H1 (cell line): Measurements from ENCODE around the gene SULF2. TPM values are rescaled to one million over a fixed set of nuclear protein-coding genes. Genes with fewer than 3 reads are reported as not detected.

Experiments
- CTCF ChIA-PET: fragments of 300-600 bp; sonication (Branson Sonifier 250); formaldehyde crosslinking; loops from one replicate; lab custom pipeline; 2021; ENCODE audit not compliant: partially characterized antibody; lab: Charles Lee
- POLR2A ChIA-PET: fragments of 300-600 bp; sonication (Branson Sonifier 250); formaldehyde crosslinking; loops from one replicate; lab custom pipeline; 2021; ENCODE audit warnings: inconsistent platforms; ENCODE audit not compliant: partially characterized antibody; lab: Charles Lee
- DNase-seq, 2 experiments: peaks; one replicate each; pipeline versions ENCODE4 v3.0.0 to v3.0.0-alpha.2; 2010 to 2022; ENCODE audit warnings: low spot score in 2 of 2, low read depth in 1 of 2, mixed read lengths in 1 of 2
- FAIRE-seq: peaks from 2 replicates; lab custom pipeline; 2011; peaks lifted over from hg19 to GRCh38; lab: Jason Lieb, UNC
- H2AFZ ChIP-seq: 2 replicates; pipeline ENCODE4 v1.8.1; 2012; ENCODE audit warnings: low read length, inconsistent platforms
- H2AK5ac ChIP-seq: 2 replicates; pipeline ENCODE4 v1.6.1; 2013; ENCODE audit warnings: low read depth, low read length
- H2BK120ac ChIP-seq: replicated peaks from 2 replicates; pipeline ENCODE3; 2013; ENCODE audit warnings: low read depth, low read length, inconsistent platforms
- H2BK12ac ChIP-seq: 2 replicates; pipeline ENCODE4 v1.6.1; 2013; ENCODE audit warnings: low read depth, low read length
- H2BK15ac ChIP-seq: 2 replicates; pipeline ENCODE4 v1.6.1; 2013; ENCODE audit warnings: low read length
- H2BK20ac ChIP-seq: 2 replicates; pipeline ENCODE4 v1.6.1; 2013; ENCODE audit warnings: low read length
- H2BK5ac ChIP-seq: 2 replicates; pipeline ENCODE4 v1.6.1; 2013; ENCODE audit warnings: low read depth, low read length
- H3K14ac ChIP-seq: 2 replicates; pipeline ENCODE4 v1.6.1; 2013; ENCODE audit warnings: inconsistent platforms; ENCODE audit not compliant: insufficient read length
- H3K18ac ChIP-seq: 2 replicates; pipeline ENCODE4 v1.6.1; 2013; ENCODE audit warnings: low read length; ENCODE audit errors: extremely low read depth
- H3K23ac ChIP-seq: 2 replicates; pipeline ENCODE4 v1.6.1; 2013; ENCODE audit warnings: inconsistent platforms; ENCODE audit not compliant: insufficient read length
- H3K23me2 ChIP-seq: 2 replicates; pipeline ENCODE4 v1.6.1; 2013; ENCODE audit warnings: low read depth, low read length
- H3K27ac ChIP-seq: 2 replicates; pipeline ENCODE4 v1.6.1; 2011; ENCODE audit warnings: low read depth, low read length, inconsistent platforms
- H3K27me3 ChIP-seq, 4 experiments: replicated peaks in 1 of 4; 1 replicate in 1 of 4; 2 replicates in 3 of 4; pipeline versions ENCODE4 v1.6.1 to v1.8.1; 2011 to 2013; ENCODE audit warnings: low read length in 3 of 4, mild to moderate bottlenecking in 3 of 4, inconsistent platforms in 2 of 4, mixed read lengths in 2 of 4, moderate library complexity in 1 of 4; ENCODE audit not compliant: control insufficient read depth in 3 of 4, insufficient read depth in 3 of 4; ENCODE audit errors: extremely low read depth in 1 of 4
- H3K36me3 ChIP-seq, 4 experiments: 2 replicates each; pipeline versions ENCODE4 v1.6.1 to v1.8.1; 2011 to 2013; ENCODE audit warnings: mild to moderate bottlenecking in 4 of 4, low read length in 3 of 4, moderate library complexity in 2 of 4, control low read depth in 1 of 4, inconsistent platforms in 1 of 4; ENCODE audit not compliant: insufficient read depth in 4 of 4, control insufficient read depth in 2 of 4
- H3K4ac ChIP-seq: replicated peaks from 2 replicates; pipeline ENCODE3; 2013; ENCODE audit warnings: low read length, low read depth, mixed read lengths, inconsistent platforms; ENCODE audit not compliant: insufficient read length
- H3K4me1 ChIP-seq, 4 experiments: replicated peaks in 1 of 4; 1 replicate in 1 of 4; 2 replicates in 3 of 4; pipeline versions ENCODE4 v1.6.1 to v1.8.1; 2011 to 2013; ENCODE audit warnings: low read length in 3 of 4, inconsistent platforms in 2 of 4, mixed read lengths in 1 of 4; ENCODE audit not compliant: insufficient read depth in 4 of 4, control insufficient read depth in 3 of 4
- H3K4me2 ChIP-seq, 2 experiments: 2 replicates each; pipeline versions ENCODE4 v1.6.1 to v1.8.1; 2011 to 2013; ENCODE audit warnings: low read depth in 2 of 2, low read length in 2 of 2, control low read depth in 1 of 2, inconsistent platforms in 1 of 2, mild to moderate bottlenecking in 1 of 2; ENCODE audit not compliant: insufficient read depth in 1 of 2
- H3K4me3 ChIP-seq, 4 experiments: fragments of 200-600, 300-600 bp in 1 of 4; sonication (generic), shearing (Covaris generic), sonication (Bioruptor Twin) in 1 of 4; 2 replicates each; pipeline versions ENCODE4 v1.5.1 to v1.8.1; 2011 to 2016; ENCODE audit warnings: low read length in 4 of 4, low read depth in 3 of 4, control low read depth in 2 of 4, inconsistent platforms in 2 of 4, mild to moderate bottlenecking in 2 of 4, mixed read lengths in 1 of 4, moderate library complexity in 1 of 4; ENCODE audit not compliant: insufficient read depth in 2 of 4; ENCODE audit errors: extremely low read depth in 1 of 4
- H3K56ac ChIP-seq: replicated peaks from 2 replicates; pipeline ENCODE3; 2013; ENCODE audit warnings: low read depth, mild to moderate bottlenecking, mixed read lengths, low read length, inconsistent platforms; ENCODE audit not compliant: insufficient read length
- H3K79me1 ChIP-seq: 2 replicates; pipeline ENCODE4 v1.6.1; 2013; ENCODE audit warnings: low read depth, low read length, control low read depth
- H3K79me2 ChIP-seq, 2 experiments: 2 replicates each; pipeline versions ENCODE4 v1.6.1 to v1.8.1; 2012 to 2013; ENCODE audit warnings: low read length in 2 of 2, mild to moderate bottlenecking in 2 of 2, inconsistent platforms in 1 of 2; ENCODE audit not compliant: insufficient read depth in 2 of 2, control insufficient read depth in 1 of 2
- H3K9ac ChIP-seq, 4 experiments: replicated peaks in 1 of 4; 1 replicate in 1 of 4; 2 replicates in 3 of 4; pipeline versions ENCODE4 v1.6.1 to v1.8.1; 2011 to 2013; ENCODE audit warnings: low read depth in 3 of 4, low read length in 3 of 4, control low read depth in 2 of 4, mild to moderate bottlenecking in 2 of 4, moderate library complexity in 2 of 4, inconsistent platforms in 1 of 4; ENCODE audit errors: extremely low read depth in 1 of 4
- H3K9me3 ChIP-seq, 2 experiments: 2 replicates each; pipeline versions ENCODE4 v1.6.1 to v1.8.1; 2012 to 2013; ENCODE audit warnings: mild to moderate bottlenecking in 2 of 2, moderate library complexity in 2 of 2, control low read depth in 1 of 2, inconsistent platforms in 1 of 2, low read depth in 1 of 2, low read length in 1 of 2, mixed read lengths in 1 of 2; ENCODE audit not compliant: insufficient read depth in 2 of 2
- H4K20me1 ChIP-seq, 2 experiments: replicated peaks in 1 of 2; 2 replicates each; pipeline versions ENCODE3 to v1.8.1; 2011 to 2013; ENCODE audit warnings: inconsistent platforms in 2 of 2, low read length in 2 of 2, mild to moderate bottlenecking in 1 of 2; ENCODE audit not compliant: insufficient read depth in 2 of 2, control insufficient read depth in 1 of 2
- H4K5ac ChIP-seq: 2 replicates; pipeline ENCODE4 v1.6.1; 2013; ENCODE audit warnings: low read length, low read depth, mixed read lengths, inconsistent platforms; ENCODE audit not compliant: insufficient read length
- H4K8ac ChIP-seq: 2 replicates; pipeline ENCODE4 v1.8.0; 2013; ENCODE audit warnings: mild to moderate bottlenecking, moderate library complexity, low read length, inconsistent platforms; ENCODE audit not compliant: insufficient read depth; ENCODE audit errors: extremely low read depth
- H4K91ac ChIP-seq: replicated peaks from 2 replicates; pipeline ENCODE3; 2013; ENCODE audit warnings: low read length, mixed read lengths, inconsistent platforms; ENCODE audit not compliant: insufficient read length
- ASH2L ChIP-seq: fragments of 200-600, 300-600 bp; sonication (generic); IDR thresholded peaks from one replicate; pipeline ENCODE4 v1.7.1; 2017; ENCODE audit warnings: low read length
- BCL11A ChIP-seq, 2 experiments: IDR thresholded peaks; one replicate each; pipeline ENCODE4 v1.6.1; 2011; ENCODE audit warnings: low read depth in 2 of 2, low read length in 2 of 2, mild to moderate bottlenecking in 2 of 2
- FOSL1 ChIP-seq: IDR thresholded peaks from 2 replicates; pipeline ENCODE4 v1.6.1; 2011; ENCODE audit warnings: mild to moderate bottlenecking, low read depth, low read length, moderate library complexity; ENCODE audit not compliant: insufficient read depth
- JUN ChIP-seq: IDR thresholded peaks from 2 replicates; pipeline ENCODE4 v1.6.1; 2011; ENCODE audit warnings: low read depth, mild to moderate bottlenecking, improper control_type of control experiment, low read length
- KDM4A ChIP-seq: IDR thresholded peaks from one replicate; pipeline ENCODE4 v1.7.1; 2012; ENCODE audit warnings: low read depth, mild to moderate bottlenecking, moderate library complexity, low read length, inconsistent platforms; ENCODE audit not compliant: severe bottlenecking
- POLR2A ChIP-seq, 2 experiments: IDR thresholded peaks; 1 replicate in 1 of 2; 2 replicates in 1 of 2; pipeline ENCODE4 v1.6.1; 2011; ENCODE audit warnings: low read depth in 2 of 2, low read length in 2 of 2, mild to moderate bottlenecking in 2 of 2; ENCODE audit errors: control extremely low read depth in 1 of 2
- POU5F1 ChIP-seq: IDR thresholded peaks from 2 replicates; pipeline ENCODE4 v1.6.1; 2011; ENCODE audit warnings: low read depth, mild to moderate bottlenecking, low read length, moderate library complexity
- RBBP5 ChIP-seq: IDR thresholded peaks from 2 replicates; pipeline ENCODE4 v1.7.1; 2012; ENCODE audit warnings: low read depth, mild to moderate bottlenecking, inconsistent platforms, low read length, moderate library complexity, borderline replicate concordance
- SP2 ChIP-seq: IDR thresholded peaks from 2 replicates; pipeline ENCODE4 v1.6.1; 2012; ENCODE audit warnings: mild to moderate bottlenecking, low read length, inconsistent platforms
- SUZ12 ChIP-seq: fragments of 200-600 bp; sonication (generic); IDR thresholded peaks from 2 replicates; pipeline ENCODE4 v1.6.1; 2012; ENCODE audit warnings: mild to moderate bottlenecking, inconsistent platforms, low read length, moderate library complexity, mixed read lengths
- WGBS, 2 experiments: shearing (Covaris generic) in 1 of 2; methylation state at CpG; one replicate each; pipeline versions ENCODE4 v1.1.6 to v1.1.7; 2013 to 2015; ENCODE audit warnings: low lambda C conversion rate in 2 of 2, mixed read lengths in 2 of 2, inconsistent platforms in 1 of 2, low coverage in 1 of 2, missing lambda C conversion rate in 1 of 2; ENCODE audit not compliant: insufficient replicate concordance in 2 of 2, insufficient coverage in 1 of 2, insufficient read length in 1 of 2; ENCODE audit errors: extremely low coverage in 1 of 2, missing lambda C conversion rate in 1 of 2; 5-methylcytosine and 5-hydroxymethylcytosine counted together
- polyA plus RNA-seq, 7 experiments: library from polyadenylated mRNA; depleted of rRNA in 3 of 7; stranded (reverse) in 5 of 7; unstranded in 2 of 7; fragments of >200 nt in 5 of 7; fragments of 200-250 nt in 2 of 7; gene quantifications; 1 replicate in 5 of 7; 2 replicates in 1 of 7; 4 replicates in 1 of 7; pipeline versions ENCODE4 v1.2.1 to v1.2.3, GENCODE V29; 2011 to 2013; ENCODE audit warnings: missing spikeins in 2 of 7, mixed read lengths in 2 of 7
- total RNA-seq: library from RNA; stranded (reverse); fragmentation: NEBNext Ultra II Directional; extraction: Animal tissue kit (Norgen Biotek cat#: 25700); gene quantifications from 2 replicates; pipeline ENCODE4 v1.2.1, GENCODE V29; 2021
- TF ChIP-seq, protein P1 (sequence below): IDR thresholded peaks from 2 replicates; pipeline ENCODE4 v1.6.1; 2012; ENCODE audit warnings: low read length, inconsistent platforms
- TF ChIP-seq, protein P2 (sequence below): IDR thresholded peaks from 2 replicates; pipeline ENCODE4 v1.6.1; 2012; ENCODE audit warnings: inconsistent platforms

The SULF2 gene
- total and polyA plus RNA-seq, 2 of the 8 experiments (the other 6 are each of a cell fraction or from before 2014, with no cell fraction given): 15.7 to 28.2 TPM

DNA sequence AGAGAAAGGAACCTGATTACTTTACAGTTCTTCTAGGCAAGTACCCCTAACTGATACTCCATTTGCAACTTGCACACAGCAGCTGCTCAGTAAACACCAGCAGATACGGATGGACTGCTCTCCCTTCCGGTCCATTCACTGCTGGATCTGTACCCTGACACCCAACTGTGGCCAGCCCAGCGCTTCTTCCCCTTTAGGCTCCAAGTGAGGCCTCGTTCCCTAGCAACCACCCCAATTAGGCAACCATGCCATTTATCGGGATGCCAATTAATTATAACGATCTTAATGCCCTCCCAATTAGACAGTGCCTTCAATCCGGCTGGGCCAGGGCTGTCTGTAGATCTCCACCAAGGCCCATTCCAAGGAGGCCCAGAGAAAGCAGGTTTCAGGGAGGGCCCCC lies 3.2 kb downstream of the SULF2 start:
- whole genome bisulfite sequencing, 2 experiments: 88% methylated on average over 7 of the region's 7 CpGs; no CpG with 5 or more reads in 1 of the 2 experiments
- Histone ChIP-seq H3K27me3 (peaks cover 2 to 36% (median 26%) of the 10 kb centered on the region in 4 experiments), H3K9ac (no peak overlapping the region), H3K79me2 (no peaks in the 10 kb centered on the region), H2BK120ac (no peak overlapping the region), H3K79me1 (no peaks in the 10 kb centered on the region), H3K18ac (no peak overlapping the region), H3K4me2 (no peak overlapping the region), H4K20me1 (no peaks in the 10 kb centered on the region), H2AFZ (no peak overlapping the region), H3K4me3 (no peak overlapping the region), H4K91ac (no peak overlapping the region), H2BK20ac (no peak overlapping the region), H4K5ac (no peak overlapping the region), H3K56ac (no peak overlapping the region), H3K9me3 (no peaks in the 10 kb centered on the region), H2BK15ac (no peak overlapping the region), H3K4ac (no peak overlapping the region), H3K4me1 (peaks cover 0 to 6% (median 3%) of the 10 kb centered on the region in 4 experiments; a peak in 5 of 7 replicates), H2AK5ac (no peak overlapping the region), H3K23ac (no peak overlapping the region), H2BK12ac (no peak overlapping the region), H3K14ac (no peak overlapping the region), H3K27ac (no peak overlapping the region), H4K8ac (no peak overlapping the region), H3K36me3 (no peaks in the 10 kb centered on the region), H2BK5ac (no peak overlapping the region), H3K23me2 (peaks cover 18% of the 10 kb centered on the region)
- no peak for DNase-seq
- ChIA-PET POLR2A (no interaction called here), CTCF (interaction anchor here (0.9 to 2.0 kb wide), 9 partner anchors 11 to 839 kb away, joined by 3 to 9 read pairs (median 3); no protein-coding TSS in a partner anchor)
- FAIRE-seq: no peak
- TF ChIP-seq RBBP5 (no peak), FOSL1 (no peak), SP2 (no peak), SUZ12 (no peak), BCL11A (IDR thresholded peaks at IDR 0.05; ENCODE audit: low read depth in 2 of 2, low read length in 2 of 2) (no peak), JUN (no peak), KDM4A (no peak), POU5F1 (no peak), ASH2L (no peak), POLR2A (IDR thresholded peaks at IDR 0.05; ENCODE audit: control extremely low read depth in 1 of 2, low read depth in 2 of 2, low read length in 2 of 2) (no peak)
- TF ChIP-seq, protein P1, sequence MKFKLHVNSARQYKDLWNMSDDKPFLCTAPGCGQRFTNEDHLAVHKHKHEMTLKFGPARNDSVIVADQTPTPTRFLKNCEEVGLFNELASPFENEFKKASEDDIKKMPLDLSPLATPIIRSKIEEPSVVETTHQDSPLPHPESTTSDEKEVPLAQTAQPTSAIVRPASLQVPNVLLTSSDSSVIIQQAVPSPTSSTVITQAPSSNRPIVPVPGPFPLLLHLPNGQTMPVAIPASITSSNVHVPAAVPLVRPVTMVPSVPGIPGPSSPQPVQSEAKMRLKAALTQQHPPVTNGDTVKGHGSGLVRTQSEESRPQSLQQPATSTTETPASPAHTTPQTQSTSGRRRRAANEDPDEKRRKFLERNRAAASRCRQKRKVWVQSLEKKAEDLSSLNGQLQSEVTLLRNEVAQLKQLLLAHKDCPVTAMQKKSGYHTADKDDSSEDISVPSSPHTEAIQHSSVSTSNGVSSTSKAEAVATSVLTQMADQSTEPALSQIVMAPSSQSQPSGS: no peak
- TF ChIP-seq, protein P2, sequence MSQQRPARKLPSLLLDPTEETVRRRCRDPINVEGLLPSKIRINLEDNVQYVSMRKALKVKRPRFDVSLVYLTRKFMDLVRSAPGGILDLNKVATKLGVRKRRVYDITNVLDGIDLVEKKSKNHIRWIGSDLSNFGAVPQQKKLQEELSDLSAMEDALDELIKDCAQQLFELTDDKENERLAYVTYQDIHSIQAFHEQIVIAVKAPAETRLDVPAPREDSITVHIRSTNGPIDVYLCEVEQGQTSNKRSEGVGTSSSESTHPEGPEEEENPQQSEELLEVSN: no peak
